ENCODE data around the gene GPR18.
"Not testable (repeated sequence)": the region's sequence is repeated elsewhere in the genome, so short reads cannot be mapped to it uniquely, and the experiment has no call there.

The GPR18 gene

GRCh38 chr13:99237981-99238662, 20.1 kb downstream of the GPR18 start:
- no peak overlapping the region for H3K4me3 ChIP-seq (ENCODE audit: low read depth, low read length)
- DNase-seq = no peak
- no peak for TF ChIP-seq CTCF (IDR thresholded peaks at IDR 0.05; ENCODE audit: low read depth, low read length, missing control alignments)
- no peaks in the 10 kb centered on the region for H3K27me3 ChIP-seq (replicated peaks)
- peaks cover 11% of the 10 kb centered on the region for H3K36me3 ChIP-seq (replicated peaks)
- no peak overlapping the region for H3K27ac ChIP-seq
- in situ Hi-C loops (cut with HindIII; ENCODE audit: low pct_ligation_motif_present, low sequenced_read_pairs) = no loop called here

- no peak for DNase-seq
- no peak overlapping the region for H3K4me3 ChIP-seq (ENCODE audit: low read depth, low read length)
- no peaks in the 10 kb centered on the region for H3K27me3 ChIP-seq (replicated peaks)
- H3K27ac ChIP-seq = no peak overlapping the region
- in situ Hi-C loops (cut with HindIII; ENCODE audit: low pct_ligation_motif_present, low sequenced_read_pairs) = no loop called here
- no peak for TF ChIP-seq CTCF (IDR thresholded peaks at IDR 0.05; ENCODE audit: low read depth, low read length, missing control alignments)
- no peaks in the 10 kb centered on the region for H3K36me3 ChIP-seq (replicated peaks)
These were observed 26.5 kb downstream of the GPR18 start for GRCh38 chr13:99231721-99232120.

GRCh38 chr13:99230991-99231390, 27.2 kb downstream of the GPR18 start:
- in situ Hi-C loops (cut with HindIII; ENCODE audit: low pct_ligation_motif_present, low sequenced_read_pairs) = no loop called here
- Histone ChIP-seq H3K36me3 (replicated peaks) (no peaks in the 10 kb centered on the region), H3K27ac (no peak overlapping the region), H3K4me3 (ENCODE audit: low read depth, low read length) (no peak overlapping the region), H3K27me3 (replicated peaks) (no peaks in the 10 kb centered on the region)
- TF ChIP-seq CTCF (IDR thresholded peaks at IDR 0.05; ENCODE audit: low read depth, low read length, missing control alignments) = no peak
- DNase-seq = no peak

- H3K36me3 ChIP-seq (replicated peaks); H3K27me3 ChIP-seq (replicated peaks); DNase-seq; H3K27ac ChIP-seq; in situ Hi-C loops (cut with HindIII; ENCODE audit: low pct_ligation_motif_present, low sequenced_read_pairs); H3K4me3 ChIP-seq (ENCODE audit: low read depth, low read length): not testable (repeated sequence)
These were observed 27.6 kb downstream of the GPR18 start for GRCh38 chr13:99230588-99230987.

- DNase-seq = peak; percentile 46
- peak overlapping the region; percentile 23 for H3K27ac ChIP-seq
- no peak overlapping the region for H3K4me3 ChIP-seq (ENCODE audit: low read depth, low read length)
- TF ChIP-seq CTCF (IDR thresholded peaks at IDR 0.05; ENCODE audit: low read depth, low read length, missing control alignments) = no peak
- H3K27me3 ChIP-seq (replicated peaks) = no peaks in the 10 kb centered on the region
- in situ Hi-C loops (cut with HindIII; ENCODE audit: low pct_ligation_motif_present, low sequenced_read_pairs) = no loop called here
- no peaks in the 10 kb centered on the region for H3K36me3 ChIP-seq (replicated peaks)
These were observed 29.2 kb downstream of the GPR18 start for GRCh38 chr13:99228737-99229691.

- no peak for TF ChIP-seq CTCF (IDR thresholded peaks at IDR 0.05; ENCODE audit: low read depth, low read length, missing control alignments)
- DNase-seq = no peak
- in situ Hi-C loops (cut with HindIII; ENCODE audit: low pct_ligation_motif_present, low sequenced_read_pairs) = no loop called here
- Histone ChIP-seq H3K36me3 (replicated peaks) (no peaks in the 10 kb centered on the region), H3K27ac (peak overlapping the region; percentile 14), H3K27me3 (replicated peaks) (no peaks in the 10 kb centered on the region), H3K4me3 (ENCODE audit: low read depth, low read length) (no peak overlapping the region)
These were observed 30.1 kb downstream of the GPR18 start for GRCh38 chr13:99227909-99228688.

All from brain microvascular endothelial cell (primary cell).